Activated CD8-positive, alpha-beta memory T cell treated with anti-CD3 and anti-CD28 coated beads, Interleukin-2, amount 50 U/mL, for 48 hours (primary cell): ENCODE data around the gene CWC25.

Experiments used
- DNase-seq: peaks from one replicate; pipeline ENCODE4 v3.0.0-alpha.2; 2020

CWC25 gene

DNA sequence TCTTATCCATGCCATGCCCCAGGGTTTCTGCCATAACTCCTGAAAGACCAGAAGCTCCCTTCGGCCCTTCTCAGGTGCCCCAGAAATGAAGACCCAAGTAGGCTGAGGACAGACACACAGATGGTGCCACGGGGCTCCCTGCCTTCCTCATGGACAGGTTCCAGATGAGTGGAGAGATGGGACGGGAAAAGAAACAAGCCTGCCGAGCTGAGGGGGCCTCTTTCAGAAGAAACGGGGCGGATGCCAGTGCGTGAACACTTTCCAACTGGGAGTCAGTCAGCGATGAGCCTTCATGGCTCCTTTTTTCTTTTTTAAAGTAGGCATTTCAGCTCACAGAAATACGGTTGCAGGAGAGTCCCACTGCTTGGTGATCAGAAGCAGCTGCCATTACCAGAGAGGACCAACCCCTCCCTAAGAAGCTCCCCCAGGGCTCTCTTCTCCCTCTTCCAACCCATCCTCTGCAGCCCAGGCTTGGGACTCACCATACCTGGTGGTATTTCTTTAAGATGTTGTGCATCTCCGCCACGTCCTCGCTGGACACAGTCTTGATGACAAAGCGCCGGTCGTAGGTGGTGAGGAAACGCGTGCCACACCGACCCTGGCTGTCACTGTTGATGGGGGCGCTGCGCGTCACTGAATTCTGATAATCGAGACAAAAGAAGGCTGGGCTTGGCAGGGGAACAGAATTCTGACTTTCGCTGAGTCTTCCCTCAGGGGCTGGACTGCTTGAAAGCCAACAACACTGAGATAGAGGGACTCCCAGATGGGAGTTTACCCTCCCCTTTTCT lies 45.0 kb downstream of the CWC25 start:
- no peak for DNase-seq

DNA sequence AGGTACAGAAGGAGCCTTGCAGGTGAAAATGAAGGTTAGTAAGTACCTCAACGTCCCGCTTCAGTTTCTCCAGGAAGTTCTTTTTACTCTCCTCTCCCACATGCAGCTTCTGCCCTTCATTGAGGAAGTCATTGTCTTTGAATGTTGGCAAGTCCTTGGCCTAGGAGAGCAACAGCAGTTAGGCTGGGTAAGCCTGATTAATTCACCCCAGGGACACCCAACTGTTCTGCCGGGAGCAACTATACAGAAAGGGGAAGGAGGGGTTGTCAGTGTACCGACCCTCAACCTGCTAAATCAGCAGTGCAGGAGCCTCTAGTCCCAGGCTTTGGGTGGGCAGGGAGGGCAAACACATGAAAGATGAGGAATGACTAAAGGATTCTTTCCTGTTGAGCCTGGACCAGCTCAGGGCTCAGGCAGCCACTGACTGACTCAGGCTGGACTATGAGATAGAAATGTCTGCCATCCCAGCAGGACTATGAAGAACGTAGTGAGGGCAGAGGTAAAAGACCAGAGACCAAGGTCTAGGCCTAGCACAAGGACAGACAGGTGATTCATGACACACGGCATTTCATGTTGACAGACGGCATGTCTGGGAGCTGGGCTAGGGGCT lies 47.4 kb downstream of the CWC25 start:
- DNase-seq, result no peak

DNA sequence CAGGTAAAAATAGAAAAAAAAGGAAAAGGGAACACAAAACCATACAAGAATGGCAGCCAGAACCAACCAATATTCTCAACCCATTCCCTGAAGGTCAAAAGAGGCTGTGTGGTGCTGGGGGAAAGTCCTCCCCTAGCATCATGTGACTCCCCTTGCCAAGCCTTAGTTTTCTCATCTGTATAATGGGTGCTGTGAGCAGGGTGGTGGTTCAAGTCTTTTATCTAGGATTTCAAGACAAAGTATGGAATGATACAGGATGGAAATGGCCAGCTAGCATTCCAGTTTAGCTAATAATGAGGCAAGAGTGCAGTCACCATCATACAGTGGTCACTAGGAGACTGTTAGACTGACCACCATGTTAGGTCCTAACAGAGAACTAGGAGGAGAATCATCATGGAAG lies 51.9 kb downstream of the CWC25 start:
- no peak for DNase-seq

- DNase-seq, result no peak
These were observed 56.7 kb downstream of the CWC25 start for GRCh38 chr17:38768417-38768816.

DNA sequence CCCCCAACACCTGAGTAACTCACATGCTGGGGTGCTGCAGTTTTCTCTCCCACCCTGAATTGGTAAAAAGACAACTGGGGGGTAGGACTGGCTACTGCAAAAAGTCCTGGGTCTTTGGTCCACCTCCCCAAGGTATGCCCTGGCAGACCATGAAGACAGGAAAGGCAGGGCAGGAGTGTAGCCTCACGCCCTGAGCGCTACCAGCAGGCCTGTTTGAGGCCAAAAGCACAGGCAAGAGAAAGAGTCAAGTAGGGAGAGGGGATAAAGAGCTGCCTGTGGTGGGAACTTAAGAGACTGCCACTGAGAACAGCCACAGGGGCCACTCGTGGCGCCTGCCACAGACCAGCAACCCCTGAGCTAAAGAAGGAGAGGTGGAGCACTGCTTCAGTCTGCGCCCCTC lies 58.8 kb downstream of the CWC25 start:
- no peak for DNase-seq

DNA sequence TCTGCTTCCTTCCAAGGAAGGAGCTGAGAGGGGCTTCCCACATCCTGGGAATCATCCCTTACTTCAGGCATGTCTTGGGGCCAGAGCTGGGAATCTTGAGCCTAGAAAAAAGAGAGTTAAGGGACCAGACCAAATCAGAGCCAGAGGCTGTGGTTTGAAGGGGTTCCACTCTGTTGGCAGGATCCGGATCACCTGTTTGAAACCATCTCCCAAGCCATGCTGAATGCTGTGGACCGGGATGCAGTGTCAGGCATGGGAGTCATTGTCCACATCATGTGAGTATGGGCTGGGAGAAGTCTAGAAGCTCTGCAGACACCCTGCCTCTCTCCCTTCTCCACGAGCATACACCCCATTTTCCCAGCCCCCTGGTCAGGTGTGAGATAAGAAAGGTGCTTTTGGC lies 62.9 kb downstream of the CWC25 start:
- DNase-seq, result no peak

DNA sequence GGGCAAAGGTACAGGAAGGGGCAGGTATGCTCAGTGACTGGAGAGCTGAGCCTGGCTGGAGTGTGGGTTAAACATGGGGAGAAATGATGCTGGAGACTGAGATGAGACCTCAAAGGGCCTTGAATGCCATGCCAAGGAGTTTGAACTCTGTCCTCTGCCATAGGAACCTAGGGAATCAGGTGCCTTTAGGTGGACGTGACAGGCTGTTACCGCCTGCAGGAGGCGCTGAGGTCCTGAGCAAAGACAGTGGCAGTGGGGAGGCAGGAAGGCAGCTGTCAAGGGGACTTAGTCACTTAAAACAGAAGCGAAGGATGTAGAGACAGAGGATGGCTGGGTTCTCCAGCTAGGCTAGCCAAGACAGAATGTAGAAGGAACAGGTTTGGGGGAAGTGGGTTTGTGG lies 63.5 kb downstream of the CWC25 start:
- no peak for DNase-seq

GRCh38 chr17:38753071-38753506 lies 72.0 kb downstream of the CWC25 start:
- DNase-seq, result no peak

DNA sequence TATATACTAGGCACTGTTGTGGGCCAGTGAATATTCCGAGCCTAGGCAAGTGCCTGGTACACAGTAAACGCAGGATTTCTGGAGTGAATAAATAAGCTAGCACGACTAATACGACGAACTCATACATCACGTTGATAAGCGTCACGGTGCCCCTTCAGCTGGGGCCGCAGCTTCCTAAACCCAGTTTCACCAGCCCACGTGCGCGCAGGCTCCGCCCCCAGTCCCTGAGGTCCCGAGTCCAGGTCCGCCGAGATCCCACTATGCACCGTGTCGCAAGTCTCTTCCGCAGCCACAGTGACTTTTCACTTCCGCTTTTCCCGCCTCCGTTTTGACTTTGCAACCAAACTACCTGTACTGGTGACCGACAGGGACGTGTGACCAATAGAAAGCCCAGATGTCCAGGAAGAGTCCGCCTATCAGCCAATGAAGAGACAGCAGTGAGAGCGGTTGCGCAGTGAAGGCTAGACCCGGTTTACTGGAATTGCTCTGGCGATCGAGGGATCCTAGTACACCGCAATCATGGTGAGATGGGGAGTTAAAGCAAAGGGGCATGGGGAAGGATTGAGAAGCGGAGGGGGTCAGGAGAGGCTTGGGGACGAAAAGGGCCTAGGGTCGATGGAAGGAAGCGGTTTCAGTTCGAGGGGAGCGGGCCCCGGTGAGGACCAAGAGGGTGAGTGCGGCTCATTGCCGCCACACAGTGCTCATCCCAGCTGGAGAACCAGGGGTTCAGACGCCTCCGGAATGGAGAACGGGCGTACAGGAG lies 72.6 kb downstream of the CWC25 start, which contains the start of gene PSMB3:
TSS of gene PSMB3 (plus strand) at position 434 of the 763 bp plus-strand sequence. CDS start at position 520, 86 bp downstream.
- peak; percentile 95 for DNase-seq

GRCh38 chr17:38751808-38752307 lies 73.3 kb downstream of the CWC25 start:
- peak; percentile 100 for DNase-seq

DNA sequence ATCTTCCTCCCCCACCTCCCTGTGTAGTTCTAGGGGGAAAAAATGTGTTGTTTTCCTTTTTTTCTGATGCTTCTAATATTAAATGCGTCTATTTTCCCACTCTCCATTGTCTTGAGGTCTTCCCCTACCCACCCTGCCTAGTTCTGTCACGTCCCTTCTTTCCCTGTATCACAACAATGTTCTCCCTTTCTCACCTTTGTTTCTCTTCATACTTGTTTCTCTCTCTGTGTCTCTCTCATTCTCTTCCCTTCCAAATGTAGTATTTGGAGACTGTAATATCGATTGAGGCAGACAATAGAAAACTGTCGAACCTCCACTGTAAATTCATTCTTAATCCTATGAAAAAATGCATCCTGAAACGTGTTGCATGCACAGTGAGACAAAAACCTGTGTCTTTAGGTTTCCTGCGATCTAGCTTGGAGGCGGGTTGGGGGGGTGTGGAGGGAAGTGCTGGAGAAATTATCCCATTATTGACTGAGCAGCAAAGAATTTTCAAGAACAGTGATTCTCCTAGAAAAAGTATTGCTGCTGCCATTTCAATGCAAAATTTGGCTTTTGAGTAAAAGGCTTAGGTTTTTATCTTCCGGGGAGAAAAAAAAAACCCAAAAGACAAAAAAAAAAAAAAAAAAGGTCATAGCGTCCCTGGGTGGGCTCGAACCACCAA lies 73.8 kb downstream of the CWC25 start:
- no peak for DNase-seq
